KMS-11 (cell line): ENCODE data around the gene DUOX1.

Source experiments
- H2AFZ ChIP-seq: fragments of 200-600 bp; sonication (generic); 2 replicates; pipeline ENCODE4 v1.6.1; 2016; ENCODE audit warnings: antibody characterized with exemption, mixed run types, low read depth
- H3K27ac ChIP-seq: fragments of 200-600 bp; sonication (generic); 2 replicates; pipeline ENCODE4 v1.6.1; 2016; ENCODE audit warnings: mild to moderate bottlenecking, mixed run types
- H3K27me3 ChIP-seq: fragments of 200-600 bp; sonication (generic); 2 replicates; pipeline ENCODE4 v1.6.1; 2017; ENCODE audit warnings: mild to moderate bottlenecking, low read depth, mixed run types, moderate library complexity; ENCODE audit not compliant: insufficient read depth
- H3K36me3 ChIP-seq: fragments of 200-600 bp; sonication (generic); 2 replicates; pipeline ENCODE4 v1.6.1; 2017; ENCODE audit warnings: mild to moderate bottlenecking, mixed run types; ENCODE audit not compliant: insufficient read depth
- H3K4me1 ChIP-seq: fragments of 200-600 bp; sonication (generic); 2 replicates; pipeline ENCODE4 v1.6.1; 2016; ENCODE audit warnings: mild to moderate bottlenecking, low read depth, mixed run types; ENCODE audit not compliant: poor library complexity, severe bottlenecking
- H3K4me2 ChIP-seq: fragments of 200-600 bp; sonication (generic); 2 replicates; pipeline ENCODE4 v1.7.0; 2016; ENCODE audit warnings: mild to moderate bottlenecking, mixed run types
- H3K4me3 ChIP-seq: fragments of 200-600 bp; sonication (generic); IDR thresholded peaks from 2 replicates; pipeline ENCODE4 v1.6.1; 2017; ENCODE audit warnings: low read depth, low read length, mixed read lengths; ENCODE audit not compliant: insufficient read depth
- H3K79me2 ChIP-seq: fragments of 200-600 bp; sonication (generic); 2 replicates; pipeline ENCODE4 v1.6.1; 2016; ENCODE audit warnings: low read depth, mixed run types; ENCODE audit not compliant: insufficient read depth
- H3K9ac ChIP-seq: fragments of 200-600 bp; sonication (generic); 2 replicates; pipeline ENCODE4 v1.6.1; 2016; ENCODE audit warnings: mild to moderate bottlenecking, mixed run types
- H4K20me1 ChIP-seq: fragments of 200-600 bp; sonication (generic); 2 replicates; pipeline ENCODE4 v1.6.1; 2016; ENCODE audit warnings: mild to moderate bottlenecking, mixed run types; ENCODE audit not compliant: insufficient read depth
- TF ChIP-seq, protein P1 (sequence below): fragments of 200-600 bp; sonication (generic); conservative IDR thresholded peaks from 2 replicates; pipeline ENCODE4 v1.6.1; 2017; ENCODE audit warnings: low read depth, mild to moderate bottlenecking, antibody characterized with exemption, low read length, moderate library complexity, mixed read lengths

The DUOX1 gene

GRCh38 chr15:45167631-45168205 lies 37.9 kb downstream of the DUOX1 start:
- Histone ChIP-seq H3K27ac (0 out of 2 replicates have a peak overlapping the region, but pooled peaks have one; percentile 94), H3K4me1 (peaks cover 10% of the 10 kb centered on the region), H3K4me3 (no peak overlapping the region), H3K79me2 (no peaks in the 10 kb centered on the region), H4K20me1 (no peaks in the 10 kb centered on the region), H2AFZ (peak overlapping the region; percentile 96), H3K36me3 (no peaks in the 10 kb centered on the region), H3K27me3 (no peaks in the 10 kb centered on the region), H3K4me2 (peak overlapping the region; percentile 95; the same call in 1 of the 2 replicates), H3K9ac (no peak overlapping the region)
- TF ChIP-seq, protein P1, sequence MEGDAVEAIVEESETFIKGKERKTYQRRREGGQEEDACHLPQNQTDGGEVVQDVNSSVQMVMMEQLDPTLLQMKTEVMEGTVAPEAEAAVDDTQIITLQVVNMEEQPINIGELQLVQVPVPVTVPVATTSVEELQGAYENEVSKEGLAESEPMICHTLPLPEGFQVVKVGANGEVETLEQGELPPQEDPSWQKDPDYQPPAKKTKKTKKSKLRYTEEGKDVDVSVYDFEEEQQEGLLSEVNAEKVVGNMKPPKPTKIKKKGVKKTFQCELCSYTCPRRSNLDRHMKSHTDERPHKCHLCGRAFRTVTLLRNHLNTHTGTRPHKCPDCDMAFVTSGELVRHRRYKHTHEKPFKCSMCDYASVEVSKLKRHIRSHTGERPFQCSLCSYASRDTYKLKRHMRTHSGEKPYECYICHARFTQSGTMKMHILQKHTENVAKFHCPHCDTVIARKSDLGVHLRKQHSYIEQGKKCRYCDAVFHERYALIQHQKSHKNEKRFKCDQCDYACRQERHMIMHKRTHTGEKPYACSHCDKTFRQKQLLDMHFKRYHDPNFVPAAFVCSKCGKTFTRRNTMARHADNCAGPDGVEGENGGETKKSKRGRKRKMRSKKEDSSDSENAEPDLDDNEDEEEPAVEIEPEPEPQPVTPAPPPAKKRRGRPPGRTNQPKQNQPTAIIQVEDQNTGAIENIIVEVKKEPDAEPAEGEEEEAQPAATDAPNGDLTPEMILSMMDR: 0 out of 2 replicates have a peak, but pooled peaks have one; percentile 49

GRCh38 chr15:45168286-45168685 lies 38.5 kb downstream of the DUOX1 start:
- H3K27ac ChIP-seq: no peak overlapping the region

GRCh38 chr15:45168751-45169551 lies 39.2 kb downstream of the DUOX1 start:
- no peaks in the 10 kb centered on the region for H3K79me2 ChIP-seq
- no peak overlapping the region for H3K9ac ChIP-seq
- TF ChIP-seq, protein P1: no peak
- H3K27ac ChIP-seq: no peak overlapping the region
- H3K4me1 ChIP-seq: peaks cover 5% of the 10 kb centered on the region
- no peak overlapping the region for H2AFZ ChIP-seq
- no peak overlapping the region for H3K4me2 ChIP-seq
- H4K20me1 ChIP-seq: no peaks in the 10 kb centered on the region
- no peak overlapping the region for H3K4me3 ChIP-seq
- no peaks in the 10 kb centered on the region for H3K36me3 ChIP-seq
- H3K27me3 ChIP-seq: no peaks in the 10 kb centered on the region

More at GRCh38 chr15:45168286-45168685, 38.5 kb downstream of the DUOX1 start:
- Histone ChIP-seq H4K20me1 (no peaks in the 10 kb centered on the region), H3K4me1 (peaks cover 5% of the 10 kb centered on the region), H3K79me2 (no peaks in the 10 kb centered on the region), H3K27me3 (no peaks in the 10 kb centered on the region), H2AFZ (no peak overlapping the region), H3K4me3 (no peak overlapping the region), H3K4me2 (no peak overlapping the region), H3K9ac (no peak overlapping the region), H3K36me3 (no peaks in the 10 kb centered on the region)
- TF ChIP-seq, protein P1: no peak

- Histone ChIP-seq H3K4me3 (no peak overlapping the region), H4K20me1 (no peaks in the 10 kb centered on the region), H3K4me1 (peaks cover 5% of the 10 kb centered on the region), H3K36me3 (no peaks in the 10 kb centered on the region), H3K4me2 (no peak overlapping the region), H3K27me3 (no peaks in the 10 kb centered on the region), H2AFZ (no peak overlapping the region), H3K79me2 (no peaks in the 10 kb centered on the region), H3K9ac (no peak overlapping the region), H3K27ac (no peak overlapping the region)
- TF ChIP-seq, protein P1: no peak
Measured at GRCh38 chr15:45169608-45170480, 40.0 kb downstream of the DUOX1 start.
